GM19395 (cell line): Measurements from ENCODE around the gene PRRT1.
"Not testable (repeated sequence)": the region's sequence is repeated elsewhere in the genome, so short reads cannot be mapped to it uniquely, and the experiment has no call there.

Experiments
- ATAC-seq: cut with Tn5 transposase; IDR thresholded peaks from one replicate; pipeline ENCODE4 v1.9.1; 2021; ENCODE audit warnings: mild to moderate bottlenecking, moderate library complexity; ENCODE audit not compliant: unreplicated experiment

PRRT1 gene

GRCh38 chr6:32152769-32153563 is 1.2 kb upstream of the PRRT1 start:
- ATAC-seq = no peak

- no peak for ATAC-seq
Measured at GRCh38 chr6:32151181-32151862, 417 bp downstream of the PRRT1 start.

GRCh38 chr6:32149932-32150870 is 1.5 kb downstream of the PRRT1 start:
- no peak for ATAC-seq

GRCh38 chr6:32149092-32149755 is 2.5 kb downstream of the PRRT1 start:
- no peak for ATAC-seq

- ATAC-seq = no peak
Measured at GRCh38 chr6:32148289-32149091, 3.2 kb downstream of the PRRT1 start.

GRCh38 chr6:32147401-32148132 is 4.2 kb downstream of the PRRT1 start:
- ATAC-seq = no peak

- ATAC-seq = no peak
Measured at GRCh38 chr6:32146687-32147086, 5.1 kb downstream of the PRRT1 start.

- ATAC-seq = no peak
Measured at GRCh38 chr6:32146287-32146686, 5.5 kb downstream of the PRRT1 start.

GRCh38 chr6:32144238-32144637 is 7.5 kb downstream of the PRRT1 start:
- not testable (repeated sequence) for ATAC-seq

GRCh38 chr6:32140420-32141046 is 11.2 kb downstream of the PRRT1 start:
- ATAC-seq = no peak

GRCh38 chr6:32139590-32139989 is 12.1 kb downstream of the PRRT1 start:
- ATAC-seq = no peak

GRCh38 chr6:32137454-32137853 is 14.3 kb downstream of the PRRT1 start:
- no peak for ATAC-seq

GRCh38 chr6:32133786-32134185 is 18.0 kb downstream of the PRRT1 start:
- ATAC-seq = no peak

GRCh38 chr6:32132110-32132509 is 19.6 kb downstream of the PRRT1 start:
- ATAC-seq = no peak

- ATAC-seq = no peak
Measured at GRCh38 chr6:32131439-32131948, 20.2 kb downstream of the PRRT1 start.

- no peak for ATAC-seq
Measured at GRCh38 chr6:32129297-32130088, 22.2 kb downstream of the PRRT1 start.

GRCh38 chr6:32128751-32129296 is 22.9 kb downstream of the PRRT1 start:
- no peak for ATAC-seq
